A673 (cell line): Measurements from ENCODE around the gene DHX34. TPM values are rescaled to one million over a fixed set of nuclear protein-coding genes. Genes with fewer than 3 reads are reported as not detected.
A peak's percentile ranks its signal among the peaks of the same experiment; 100 is the strongest.

Experiments
- BruUV-seq: library from RNA; stranded (reverse); fragments of 400-500 nt; replicated peaks from 2 replicates; lab custom pipeline; 2021; lab: Mats Ljungman, UMichigan
- CTCF ChIA-PET: fragments of 300-600 bp; sonication (Branson Sonifier 250); formaldehyde crosslinking; loops from one replicate; lab custom pipeline; 2022; ENCODE audit warnings: antibody characterized with exemption; lab: Charles Lee
- POLR2A ChIA-PET: fragments of 300-600 bp; sonication (Branson Sonifier 250); formaldehyde crosslinking; loops from one replicate; lab custom pipeline; 2022; ENCODE audit warnings: antibody characterized with exemption; ENCODE audit not compliant: low non-redundant PET; lab: Charles Lee
- DNase-seq: peaks from one replicate; pipeline ENCODE4 v3.0.0-alpha.2; 2015; ENCODE audit warnings: low spot score
- H3K27ac ChIP-seq: fragments of 200-600 bp; sonication (generic); 2 replicates; pipeline ENCODE4 v1.5.1; 2016; ENCODE audit warnings: mixed run types, low read depth, mild to moderate bottlenecking, mixed read lengths, antibody characterized with exemption, low read length; ENCODE audit not compliant: poor library complexity, severe bottlenecking
- H3K27me3 ChIP-seq: fragments of 200-600 bp; sonication (generic); replicated peaks from 2 replicates; pipeline ENCODE4 v1.6.1; 2017; ENCODE audit warnings: mixed run types, low read depth, mild to moderate bottlenecking, mixed read lengths, antibody characterized with exemption, low read length; ENCODE audit not compliant: insufficient read depth, poor library complexity
- H3K36me3 ChIP-seq: fragments of 200-600 bp; sonication (generic); 2 replicates; pipeline ENCODE4 v1.6.1; 2016; ENCODE audit warnings: mixed run types, mild to moderate bottlenecking, mixed read lengths, antibody characterized with exemption, low read length; ENCODE audit not compliant: insufficient read depth, poor library complexity, severe bottlenecking
- H3K4me1 ChIP-seq: fragments of 200-600 bp; sonication (generic); 2 replicates; pipeline ENCODE4 v1.6.1; 2017; ENCODE audit warnings: mixed run types, mild to moderate bottlenecking, mixed read lengths, antibody characterized with exemption, low read length; ENCODE audit not compliant: insufficient read depth, poor library complexity, severe bottlenecking
- H3K4me3 ChIP-seq: fragments of 200-600 bp; sonication (generic); 2 replicates; pipeline ENCODE4 v1.5.1; 2016; ENCODE audit warnings: low read depth, mixed run types, mild to moderate bottlenecking, mixed read lengths, low read length; ENCODE audit not compliant: poor library complexity, severe bottlenecking
- H3K9me3 ChIP-seq: fragments of 200-600 bp; sonication (generic); 2 replicates; pipeline ENCODE4 v1.6.1; 2016; ENCODE audit warnings: mixed run types, low read depth, mild to moderate bottlenecking, mixed read lengths, antibody characterized with exemption, low read length; ENCODE audit not compliant: poor library complexity, severe bottlenecking
- CTCF ChIP-seq: fragments of 300-800, 200-600 bp; sonication (generic); conservative IDR thresholded peaks from 2 replicates; pipeline ENCODE4 v1.5.1; 2017; ENCODE audit warnings: low read depth, mild to moderate bottlenecking, antibody characterized with exemption, low read length, moderate library complexity, mixed read lengths
- EZH2 ChIP-seq: fragments of 200-600 bp; sonication (generic); IDR thresholded peaks from 2 replicates; pipeline ENCODE4 v1.6.1; 2017; ENCODE audit warnings: borderline replicate concordance, low read depth, mild to moderate bottlenecking, mixed read lengths, antibody characterized with exemption, low read length; ENCODE audit not compliant: poor library complexity, severe bottlenecking
- intact Hi-C: fragments of 100-400 bp; cut with micrococcal nuclease; formaldehyde crosslinking; loops from one replicate; pipeline ENCODE4 v1.10.0; 2022; ENCODE audit not compliant: unreplicated experiment
- total RNA-seq: library from RNA; stranded (reverse); gene quantifications from 2 replicates; pipeline ENCODE4 v1.2.3, GENCODE V29; 2021

DHX34 gene
- total RNA-seq, 1 experiment from 2014 or later: 29.6 TPM

DNA sequence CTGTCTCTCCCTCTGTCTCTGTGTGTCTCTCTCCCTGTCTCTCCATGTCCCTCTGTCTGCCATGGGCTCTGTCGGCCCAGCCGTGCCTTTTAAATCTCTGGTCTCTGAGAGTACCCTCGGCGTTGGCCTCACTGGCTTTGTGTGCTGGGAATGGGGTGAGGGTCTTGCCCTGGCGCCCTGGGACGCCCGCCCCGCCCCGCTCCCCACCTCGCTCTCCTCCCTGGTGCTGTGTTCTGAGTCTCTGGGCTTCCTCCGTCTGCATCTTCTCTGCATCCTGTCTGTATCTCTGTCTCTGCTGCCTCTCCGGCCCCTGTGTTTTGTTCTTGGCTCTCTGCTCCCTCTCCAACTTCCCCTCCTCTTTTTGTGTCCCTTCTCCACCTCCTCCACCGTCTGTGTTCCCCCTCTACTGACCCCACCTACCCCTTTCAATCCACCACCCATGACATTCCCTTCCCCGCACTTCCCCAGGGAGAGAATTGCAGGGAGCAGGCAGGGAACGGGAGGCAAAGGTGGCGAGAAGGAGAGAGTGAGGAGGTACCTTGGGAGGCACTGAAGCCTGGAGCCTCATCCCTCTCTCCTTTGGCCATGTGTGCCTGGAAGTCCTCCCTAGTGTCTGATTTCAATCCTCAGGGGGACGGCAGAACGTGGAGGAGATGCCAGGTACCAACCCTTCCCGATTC, 74.2 kb downstream of the DHX34 start:
- no peaks in the 10 kb centered on the region for H3K36me3 ChIP-seq
- H3K27me3 ChIP-seq: peaks cover 25% of the 10 kb centered on the region
- DNase-seq: no peak
- intact Hi-C loops: no loop called here
- no peak for TF ChIP-seq EZH2
- no peak for TF ChIP-seq CTCF
- H3K4me3 ChIP-seq: no peak overlapping the region
- no TSS peak for BruUV-seq
- H3K9me3 ChIP-seq: no peaks in the 10 kb centered on the region
- H3K4me1 ChIP-seq: peaks cover 37% of the 10 kb centered on the region
- CTCF ChIA-PET: no interaction called here
- POLR2A ChIA-PET: no interaction called here
- H3K27ac ChIP-seq: no peak overlapping the region

- H3K4me3 ChIP-seq: peak overlapping the region; percentile 34
- POLR2A ChIA-PET: interaction anchor here (0.8 kb wide), 1 partner anchor 152 kb away, joined by 5 read pairs; no protein-coding TSS in a partner anchor
Measured at GRCh38 chr19:47427241-47428176, 78.4 kb downstream of the DHX34 start.

More at GRCh38 chr19:47427241-47428176, 78.4 kb downstream of the DHX34 start:
- Histone ChIP-seq H3K36me3 (no peaks in the 10 kb centered on the region), H3K9me3 (no peaks in the 10 kb centered on the region), H3K4me1 (peaks cover 17% of the 10 kb centered on the region), H3K27me3 (peaks cover 12% of the 10 kb centered on the region), H3K27ac (peak overlapping the region; percentile 82)
- TF ChIP-seq EZH2: no peak
- peak; percentile 93 for TF ChIP-seq CTCF
- peak; percentile 81 for DNase-seq
- intact Hi-C loops: loop anchor here (1.0 to 5.0 kb wide), 2 partner anchors 55 to 131 kb away; partner anchors contain the start of gene KPTN
- BruUV-seq: no TSS peak
- CTCF ChIA-PET: interaction anchor here (0.7 to 1.9 kb wide), 12 partner anchors 9 to 285 kb away, joined by 3 to 16 read pairs (median 4); partner anchors contain the start of genes DHX34, EHD2 and KPTN
